ENCODE measurements around the gene KYAT1. TPM values are rescaled to one million over a fixed set of nuclear protein-coding genes. Genes with fewer than 3 reads are reported as not detected.
A peak's percentile ranks its signal among the peaks of the same experiment; 100 is the strongest.

Gene KYAT1
- polyA plus RNA-seq, 1 donor: 6.5 TPM

DNA sequence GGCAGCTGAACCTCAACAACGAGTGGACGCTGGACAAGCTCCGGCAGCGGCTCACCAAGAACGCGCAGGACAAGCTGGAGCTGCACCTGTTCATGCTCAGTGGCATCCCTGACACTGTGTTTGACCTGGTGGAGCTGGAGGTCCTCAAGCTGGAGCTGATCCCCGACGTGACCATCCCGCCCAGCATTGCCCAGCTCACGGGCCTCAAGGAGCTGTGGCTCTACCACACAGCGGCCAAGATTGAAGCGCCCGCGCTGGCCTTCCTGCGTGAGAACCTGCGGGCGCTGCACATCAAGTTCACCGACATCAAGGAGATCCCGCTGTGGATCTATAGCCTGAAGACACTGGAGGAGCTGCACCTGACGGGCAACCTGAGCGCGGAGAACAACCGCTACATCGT is 26.6 kb upstream of the KYAT1 start:
- H3K4me3 ChIP-seq (ENCODE audit: low read length): no peak overlapping the region
- WGBS (ENCODE audit: insufficient coverage, low lambda C conversion rate): no CpG with 5 or more reads among the region's 24 CpGs
- H3K27me3 ChIP-seq (ENCODE audit: control insufficient read depth, insufficient read depth, low read length): no peaks in the 10 kb centered on the region
- H3K4me1 ChIP-seq (ENCODE audit: control insufficient read depth, insufficient read depth, low read length): peaks cover 2% of the 10 kb centered on the region
- H3K36me3 ChIP-seq (ENCODE audit: control insufficient read depth, insufficient read depth, low read length): peaks cover 50% of the 10 kb centered on the region
- no peaks in the 10 kb centered on the region for H3K9me3 ChIP-seq (ENCODE audit: control insufficient read depth, low read depth, low read length)
- no peak for DNase-seq
- no peak overlapping the region for H3K27ac ChIP-seq (ENCODE audit: low read length)

DNA sequence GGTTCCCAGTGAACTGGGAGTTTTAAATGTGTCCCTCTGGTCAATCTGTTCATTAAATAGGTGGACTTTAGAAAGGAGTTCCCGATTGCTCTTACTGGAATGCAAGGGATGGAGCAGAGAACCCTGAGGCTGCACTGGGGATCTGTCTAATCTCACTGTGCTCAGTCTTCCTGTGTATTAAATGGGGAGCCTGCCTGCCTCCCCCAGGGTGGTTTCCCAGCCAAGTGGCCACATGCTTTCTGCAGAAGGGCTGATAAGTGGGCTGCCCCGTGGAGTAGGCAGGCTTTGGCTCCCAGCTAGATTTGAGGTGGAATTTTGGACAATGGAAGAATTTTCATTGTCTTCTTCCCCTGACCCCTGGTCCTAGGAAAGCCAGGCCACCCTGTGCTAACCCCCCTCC is 25.0 kb upstream of the KYAT1 start:
- H3K27me3 ChIP-seq (ENCODE audit: control insufficient read depth, insufficient read depth, low read length): no peaks in the 10 kb centered on the region
- DNase-seq: no peak
- no peaks in the 10 kb centered on the region for H3K9me3 ChIP-seq (ENCODE audit: control insufficient read depth, low read depth, low read length)
- no peak overlapping the region for H3K27ac ChIP-seq (ENCODE audit: low read length)
- H3K4me1 ChIP-seq (ENCODE audit: control insufficient read depth, insufficient read depth, low read length): peaks cover 9% of the 10 kb centered on the region
- WGBS (ENCODE audit: insufficient coverage, low lambda C conversion rate): no CpG with 5 or more reads among the region's 2 CpGs
- no peak overlapping the region for H3K4me3 ChIP-seq (ENCODE audit: low read length)
- peaks cover 47% of the 10 kb centered on the region for H3K36me3 ChIP-seq (ENCODE audit: control insufficient read depth, insufficient read depth, low read length)

DNA sequence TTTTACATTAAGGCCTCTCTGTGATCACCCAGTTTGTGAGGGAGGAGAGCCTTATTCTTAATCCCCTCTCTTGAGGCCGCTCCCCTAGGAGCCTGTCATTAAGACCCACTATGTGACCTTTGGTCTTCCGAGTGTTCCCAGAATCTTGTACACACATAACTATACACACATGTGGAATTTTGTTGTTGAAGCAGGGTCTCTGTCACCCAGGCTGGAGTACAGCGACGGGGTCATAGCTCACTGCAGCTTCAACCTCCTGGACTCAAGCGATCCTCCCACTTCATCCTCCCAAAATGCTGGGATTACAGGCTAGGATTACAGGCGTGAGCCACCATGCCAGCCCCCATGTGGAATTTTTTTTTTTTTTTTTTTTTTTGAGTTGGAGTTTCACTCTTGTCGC is 24.2 kb upstream of the KYAT1 start:
- peaks cover 43% of the 10 kb centered on the region for H3K36me3 ChIP-seq (ENCODE audit: control insufficient read depth, insufficient read depth, low read length)
- no CpG with 5 or more reads among the region's 7 CpGs for WGBS (ENCODE audit: insufficient coverage, low lambda C conversion rate)
- H3K27ac ChIP-seq (ENCODE audit: low read length): no peak overlapping the region
- no peak overlapping the region for H3K4me3 ChIP-seq (ENCODE audit: low read length)
- no peaks in the 10 kb centered on the region for H3K27me3 ChIP-seq (ENCODE audit: control insufficient read depth, insufficient read depth, low read length)
- peaks cover 10% of the 10 kb centered on the region for H3K4me1 ChIP-seq (ENCODE audit: control insufficient read depth, insufficient read depth, low read length)
- H3K9me3 ChIP-seq (ENCODE audit: control insufficient read depth, low read depth, low read length): no peaks in the 10 kb centered on the region
- no peak for DNase-seq

DNA sequence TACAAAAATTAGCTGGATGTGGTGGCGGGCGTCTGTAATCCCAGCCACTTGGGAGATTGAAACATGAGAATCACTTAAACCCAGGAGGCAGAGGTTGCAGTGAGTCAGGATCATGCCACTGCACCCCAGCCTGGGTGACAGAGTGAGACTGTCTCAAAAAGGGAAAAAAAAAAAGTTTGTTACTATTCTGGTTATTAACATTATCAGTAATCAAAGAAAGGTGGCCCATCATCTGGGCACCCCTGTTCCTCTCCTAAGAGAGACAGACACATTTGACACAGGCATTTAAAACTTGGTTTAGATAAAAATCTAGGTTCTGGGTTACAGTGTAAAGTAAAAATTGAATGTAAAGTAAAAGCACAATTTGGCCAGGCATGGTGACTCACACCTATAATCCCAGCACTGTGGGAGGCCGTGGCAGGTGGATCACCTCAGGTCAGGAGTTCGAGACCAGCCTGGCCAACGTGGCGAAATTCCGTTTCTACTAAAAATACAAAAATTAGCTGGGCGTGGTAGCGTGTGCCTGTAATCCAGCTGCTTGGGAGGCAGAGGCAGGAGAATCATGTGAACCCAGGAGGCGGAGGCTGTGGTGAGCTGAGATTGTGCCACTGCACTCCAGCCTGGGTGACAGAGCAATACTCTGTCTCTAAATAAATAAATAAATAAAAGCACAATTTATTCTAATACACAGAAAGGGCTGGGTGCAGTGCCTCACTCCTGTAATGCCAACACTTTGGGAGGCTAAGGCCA is 22.3 kb upstream of the KYAT1 start:
- H3K36me3 ChIP-seq (ENCODE audit: control insufficient read depth, insufficient read depth, low read length): peaks cover 31% of the 10 kb centered on the region
- no peak for DNase-seq

DNA sequence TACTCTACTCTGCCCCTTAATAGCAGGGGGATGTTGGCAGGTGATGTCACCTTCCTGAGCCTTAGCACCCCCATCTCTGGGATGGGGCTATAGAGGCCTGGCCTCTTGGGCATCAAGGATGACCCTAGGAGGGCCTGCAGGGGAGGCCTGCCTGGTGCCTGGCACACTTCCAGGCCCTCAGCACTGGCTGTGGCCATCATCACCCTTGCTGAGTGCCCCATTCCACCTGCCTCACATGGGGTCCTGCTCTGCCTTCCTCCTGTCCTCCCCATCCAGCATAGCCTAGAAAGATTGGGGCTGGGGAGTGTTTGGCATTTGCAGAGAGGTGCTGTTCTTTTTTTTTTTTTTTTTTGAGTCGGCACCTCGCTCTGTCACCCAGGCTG is 21.3 kb upstream of the KYAT1 start:
- DNase-seq: no peak
- no peak overlapping the region for H3K4me3 ChIP-seq (ENCODE audit: low read length)
- WGBS (ENCODE audit: insufficient coverage, low lambda C conversion rate): no CpG with 5 or more reads among the region's 2 CpGs
- H3K27me3 ChIP-seq (ENCODE audit: control insufficient read depth, insufficient read depth, low read length): no peaks in the 10 kb centered on the region
- H3K9me3 ChIP-seq (ENCODE audit: control insufficient read depth, low read depth, low read length): no peaks in the 10 kb centered on the region
- H3K36me3 ChIP-seq (ENCODE audit: control insufficient read depth, insufficient read depth, low read length): peaks cover 29% of the 10 kb centered on the region
- peaks cover 10% of the 10 kb centered on the region for H3K4me1 ChIP-seq (ENCODE audit: control insufficient read depth, insufficient read depth, low read length)
- H3K27ac ChIP-seq (ENCODE audit: low read length): peak overlapping the region; percentile 41

More for the DNA sequence above, 22.3 kb upstream of the KYAT1 start:
- Histone ChIP-seq H3K4me1 (ENCODE audit: control insufficient read depth, insufficient read depth, low read length) (peaks cover 10% of the 10 kb centered on the region), H3K27me3 (ENCODE audit: control insufficient read depth, insufficient read depth, low read length) (no peaks in the 10 kb centered on the region), H3K27ac (ENCODE audit: low read length) (no peak overlapping the region), H3K4me3 (ENCODE audit: low read length) (no peak overlapping the region), H3K9me3 (ENCODE audit: control insufficient read depth, low read depth, low read length) (no peaks in the 10 kb centered on the region)
- no CpG with 5 or more reads among the region's 10 CpGs for whole genome bisulfite sequencing (ENCODE audit: insufficient coverage, low lambda C conversion rate)

DNA sequence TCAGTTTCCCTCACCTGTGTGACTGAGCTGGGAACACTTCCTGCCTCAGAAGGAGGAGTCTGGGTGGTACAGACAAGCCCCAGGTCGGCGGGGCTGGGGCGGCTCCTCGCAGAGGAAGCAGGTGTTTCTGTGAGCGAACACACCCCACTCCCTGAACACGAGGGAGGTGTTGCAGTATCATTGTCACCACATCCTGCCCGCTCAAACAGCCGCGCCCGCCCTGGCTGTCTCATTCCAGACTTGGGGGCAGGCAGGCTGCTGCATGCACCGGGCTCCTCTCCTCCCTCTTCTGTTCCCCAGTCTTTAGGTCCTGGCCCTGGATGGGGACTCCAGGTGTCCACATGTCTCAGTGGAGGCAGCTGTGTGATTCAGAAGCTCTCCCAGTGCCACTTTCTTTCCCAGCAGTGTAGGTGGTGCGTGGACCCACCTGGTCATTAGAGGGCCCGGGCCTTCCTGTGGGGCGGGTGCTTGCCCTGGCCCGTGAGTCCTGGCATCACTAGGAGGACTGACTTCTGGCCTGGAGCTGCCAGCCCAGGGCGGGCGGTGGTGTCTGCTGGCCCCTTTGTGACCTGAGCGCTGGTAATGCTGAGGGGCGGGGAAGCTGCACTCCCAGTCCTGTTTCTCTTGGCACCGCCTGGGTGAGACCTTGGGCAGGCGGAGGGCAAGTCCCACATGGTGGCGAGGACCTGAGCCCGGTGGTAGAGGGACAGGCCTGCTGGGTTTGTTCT is 20.8 kb upstream of the KYAT1 start:
- H3K4me3 ChIP-seq (ENCODE audit: low read length): no peak overlapping the region
- peaks cover 10% of the 10 kb centered on the region for H3K4me1 ChIP-seq (ENCODE audit: control insufficient read depth, insufficient read depth, low read length)
- peak in 1 of 2 donors; percentile 72 for DNase-seq
- no peaks in the 10 kb centered on the region for H3K27me3 ChIP-seq (ENCODE audit: control insufficient read depth, insufficient read depth, low read length)
- H3K27ac ChIP-seq (ENCODE audit: low read length): peak overlapping the region; percentile 56
- no peaks in the 10 kb centered on the region for H3K9me3 ChIP-seq (ENCODE audit: control insufficient read depth, low read depth, low read length)
- 40% methylated on average over 1 of the region's 23 CpGs for WGBS (ENCODE audit: insufficient coverage, low lambda C conversion rate)
- peaks cover 26% of the 10 kb centered on the region for H3K36me3 ChIP-seq (ENCODE audit: control insufficient read depth, insufficient read depth, low read length)

DNA sequence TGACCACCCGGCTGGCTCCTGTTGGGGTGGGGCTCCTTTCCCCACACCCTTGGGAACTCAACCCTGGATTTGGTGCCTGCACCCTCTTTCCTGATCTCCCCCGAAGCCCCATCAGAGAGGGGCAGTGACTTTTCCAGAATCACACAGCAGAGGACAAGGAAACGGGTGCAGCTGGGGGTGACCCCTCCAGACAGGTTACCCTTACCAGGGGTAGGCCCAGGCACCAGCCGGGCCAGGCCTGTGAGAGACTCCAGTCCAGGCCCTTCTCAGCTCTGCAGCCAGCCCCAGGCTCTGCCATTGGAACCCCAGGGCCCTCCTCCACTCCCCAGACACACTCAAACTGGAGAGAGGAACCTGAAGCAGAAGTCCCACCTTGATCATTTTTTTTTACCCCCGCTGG is 20.1 kb upstream of the KYAT1 start:
- no CpG with 5 or more reads among the region's 5 CpGs for WGBS (ENCODE audit: insufficient coverage, low lambda C conversion rate)
- H3K27me3 ChIP-seq (ENCODE audit: control insufficient read depth, insufficient read depth, low read length): no peaks in the 10 kb centered on the region
- no peaks in the 10 kb centered on the region for H3K9me3 ChIP-seq (ENCODE audit: control insufficient read depth, low read depth, low read length)
- no peak for DNase-seq
- peaks cover 27% of the 10 kb centered on the region for H3K36me3 ChIP-seq (ENCODE audit: control insufficient read depth, insufficient read depth, low read length)
- peak overlapping the region; percentile 56 for H3K27ac ChIP-seq (ENCODE audit: low read length)
- peaks cover 10% of the 10 kb centered on the region for H3K4me1 ChIP-seq (ENCODE audit: control insufficient read depth, insufficient read depth, low read length)
- no peak overlapping the region for H3K4me3 ChIP-seq (ENCODE audit: low read length)

DNA sequence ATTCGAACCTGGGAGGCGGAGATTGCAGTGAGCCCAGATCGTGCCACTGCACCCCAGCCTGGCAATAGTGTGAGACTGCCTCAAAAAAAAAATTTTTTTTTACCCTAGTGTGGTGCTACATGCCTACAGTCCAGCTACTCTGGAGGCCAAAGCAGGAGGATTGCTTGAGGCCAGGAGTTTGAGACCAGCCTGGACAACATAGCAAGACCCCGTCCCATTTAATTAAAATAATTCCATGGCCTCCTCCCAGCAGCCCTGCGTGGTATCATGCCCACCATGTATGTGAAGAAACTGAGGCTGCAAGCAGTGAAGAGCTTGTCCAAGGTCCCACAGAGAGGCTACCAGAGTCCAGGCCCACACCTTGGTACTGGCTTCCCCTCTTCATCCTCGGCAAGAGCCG is 19.6 kb upstream of the KYAT1 start:
- Histone ChIP-seq H3K36me3 (ENCODE audit: control insufficient read depth, insufficient read depth, low read length) (peaks cover 31% of the 10 kb centered on the region), H3K4me1 (ENCODE audit: control insufficient read depth, insufficient read depth, low read length) (peaks cover 10% of the 10 kb centered on the region), H3K4me3 (ENCODE audit: low read length) (no peak overlapping the region), H3K9me3 (ENCODE audit: control insufficient read depth, low read depth, low read length) (no peaks in the 10 kb centered on the region), H3K27me3 (ENCODE audit: control insufficient read depth, insufficient read depth, low read length) (no peaks in the 10 kb centered on the region), H3K27ac (ENCODE audit: low read length) (no peak overlapping the region)
- no CpG with 5 or more reads among the region's 7 CpGs for WGBS (ENCODE audit: insufficient coverage, low lambda C conversion rate)
- DNase-seq: no peak

DNA sequence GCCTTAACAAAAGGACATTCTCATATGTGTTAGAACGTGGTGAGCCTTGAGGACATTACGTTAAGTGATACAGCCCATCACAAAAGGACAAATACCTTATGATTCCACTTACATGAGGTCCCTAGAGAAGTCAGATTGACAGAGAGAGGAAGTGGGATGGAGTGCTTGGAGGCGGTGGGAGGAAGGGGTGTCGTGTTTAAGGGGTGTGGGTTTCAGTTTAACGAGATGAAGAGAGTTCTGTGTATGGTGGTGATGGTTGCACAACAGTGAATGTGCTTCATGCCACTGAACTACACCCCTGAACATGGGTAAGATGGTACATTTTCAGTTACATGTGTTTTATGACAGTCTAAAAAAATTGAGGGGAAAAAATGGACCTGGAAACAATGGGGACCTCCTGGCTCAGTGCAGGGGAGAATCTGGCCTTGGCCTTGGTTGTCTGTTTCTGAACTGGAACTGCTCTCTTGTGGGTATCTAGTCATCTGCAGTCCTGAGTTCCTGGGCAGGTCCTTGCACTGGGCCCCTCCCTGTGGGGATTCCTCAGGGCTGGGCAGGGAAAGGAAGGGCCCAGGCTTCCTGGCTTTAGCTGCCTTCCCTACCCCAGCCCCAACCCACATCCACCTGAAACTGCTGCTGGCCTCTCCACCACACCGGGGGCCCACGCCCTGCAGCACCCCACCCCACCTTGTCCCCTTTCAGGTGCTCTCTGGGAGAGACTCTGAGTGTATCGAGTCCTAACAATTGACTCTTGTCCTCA is 18.0 kb upstream of the KYAT1 start:
- H3K4me1 ChIP-seq (ENCODE audit: control insufficient read depth, insufficient read depth, low read length): peaks cover 10% of the 10 kb centered on the region
- 60% methylated on average over 1 of the region's 8 CpGs for WGBS (ENCODE audit: insufficient coverage, low lambda C conversion rate)
- peak in 1 of 2 donors; percentile 25 for DNase-seq
- H3K27me3 ChIP-seq (ENCODE audit: control insufficient read depth, insufficient read depth, low read length): no peaks in the 10 kb centered on the region
- H3K9me3 ChIP-seq (ENCODE audit: control insufficient read depth, low read depth, low read length): no peaks in the 10 kb centered on the region
- no peak overlapping the region for H3K4me3 ChIP-seq (ENCODE audit: low read length)
- peaks cover 37% of the 10 kb centered on the region for H3K36me3 ChIP-seq (ENCODE audit: control insufficient read depth, insufficient read depth, low read length)
- H3K27ac ChIP-seq (ENCODE audit: low read length): peak overlapping the region; percentile 25

DNA sequence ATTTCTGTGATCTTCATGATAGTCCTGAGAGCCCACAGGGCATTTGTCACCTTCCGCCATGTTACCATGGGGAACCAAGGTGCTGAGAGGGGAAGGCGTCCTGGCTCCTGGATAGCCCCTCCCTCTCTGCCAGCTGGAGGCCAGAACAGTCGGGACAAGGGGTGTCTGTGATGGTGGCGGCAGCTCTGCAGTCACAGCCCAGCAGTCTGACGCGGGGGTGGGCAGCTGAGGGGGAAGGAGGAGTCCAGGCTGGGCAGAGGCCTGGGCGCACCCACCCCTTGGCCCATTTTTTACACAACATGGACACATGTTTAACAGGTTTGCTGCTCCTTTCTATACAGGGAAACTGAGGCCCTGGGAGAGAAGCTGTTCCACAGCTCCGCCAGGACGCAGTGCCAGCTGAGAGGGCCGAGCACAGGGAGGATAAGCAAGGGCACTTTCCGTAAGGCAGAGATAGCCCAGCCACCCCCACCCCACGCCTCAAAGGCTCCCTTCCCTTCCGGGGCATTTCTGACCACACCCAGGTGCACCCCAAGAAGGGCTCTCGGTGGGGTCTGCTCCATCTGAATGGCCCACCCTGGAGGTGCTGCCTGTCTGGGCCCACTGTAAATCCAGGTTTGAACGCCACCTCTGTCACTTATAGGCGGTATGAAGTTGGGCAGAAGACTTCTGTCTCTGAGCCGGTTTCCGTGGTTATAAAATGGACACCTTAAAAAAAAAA is 17.3 kb upstream of the KYAT1 start:
- Histone ChIP-seq H3K36me3 (ENCODE audit: control insufficient read depth, insufficient read depth, low read length) (peaks cover 37% of the 10 kb centered on the region), H3K9me3 (ENCODE audit: control insufficient read depth, low read depth, low read length) (no peaks in the 10 kb centered on the region), H3K4me3 (ENCODE audit: low read length) (no peak overlapping the region), H3K27me3 (ENCODE audit: control insufficient read depth, insufficient read depth, low read length) (no peaks in the 10 kb centered on the region), H3K4me1 (ENCODE audit: control insufficient read depth, insufficient read depth, low read length) (peaks cover 10% of the 10 kb centered on the region), H3K27ac (ENCODE audit: low read length) (no peak overlapping the region)
- DNase-seq: no peak
- WGBS (ENCODE audit: insufficient coverage, low lambda C conversion rate): 100% methylated on average over 4 of the region's 18 CpGs
